RCC 7860 (cell line): ENCODE results near the gene ZDHHC11B.
"Not testable (repeated sequence)": the region's sequence is repeated elsewhere in the genome, so short reads cannot be mapped to it uniquely, and the experiment has no call there.

ENCODE experiments used
- DNase-seq: peaks from one replicate; pipeline ENCODE4 v3.0.0-alpha.2; 2015; ENCODE audit warnings: low spot score
- FAIRE-seq: peaks from 2 replicates; lab custom pipeline; 2012; peaks lifted over from hg19 to GRCh38; lab: Jason Lieb, UNC

The ZDHHC11B gene

GRCh38 chr5:787224-787856 lies 2.8 kb upstream of the ZDHHC11B start:
- DNase-seq, FAIRE-seq: not testable (repeated sequence)

GRCh38 chr5:785181-785705 lies 714 bp upstream of the ZDHHC11B start:
- not testable (repeated sequence) for DNase-seq, FAIRE-seq

GRCh38 chr5:783881-784427 lies 575 bp downstream of the ZDHHC11B start:
- not testable (repeated sequence) for DNase-seq

GRCh38 chr5:783049-783802 lies 1.3 kb downstream of the ZDHHC11B start:
- FAIRE-seq, DNase-seq: not testable (repeated sequence)

More at GRCh38 chr5:783881-784427, 575 bp downstream of the ZDHHC11B start:
- not testable (repeated sequence) for FAIRE-seq

GRCh38 chr5:782356-782755 lies 2.2 kb downstream of the ZDHHC11B start:
- FAIRE-seq, DNase-seq: not testable (repeated sequence)

- not testable (repeated sequence) for FAIRE-seq, DNase-seq
These were observed 4.0 kb downstream of the ZDHHC11B start for GRCh38 chr5:780571-780970.

GRCh38 chr5:778967-779366 lies 5.6 kb downstream of the ZDHHC11B start:
- not testable (repeated sequence) for DNase-seq, FAIRE-seq

GRCh38 chr5:778421-778820 lies 6.1 kb downstream of the ZDHHC11B start:
- DNase-seq, FAIRE-seq: not testable (repeated sequence)

- no peak for DNase-seq
- FAIRE-seq = no peak
These were observed 6.8 kb downstream of the ZDHHC11B start for GRCh38 chr5:777756-778161.

- FAIRE-seq = no peak
- DNase-seq = no peak
These were observed 7.4 kb downstream of the ZDHHC11B start for GRCh38 chr5:776862-777711.

GRCh38 chr5:775961-776861 lies 8.3 kb downstream of the ZDHHC11B start:
- DNase-seq (no peak), FAIRE-seq (no peak)

- FAIRE-seq = not testable (repeated sequence)
These were observed 9.0 kb downstream of the ZDHHC11B start for GRCh38 chr5:775595-775960.

GRCh38 chr5:774854-775505 lies 9.5 kb downstream of the ZDHHC11B start:
- FAIRE-seq, DNase-seq: not testable (repeated sequence)

More at GRCh38 chr5:775595-775960, 9.0 kb downstream of the ZDHHC11B start:
- not testable (repeated sequence) for DNase-seq

GRCh38 chr5:774304-774703 lies 10.2 kb downstream of the ZDHHC11B start:
- not testable (repeated sequence) for FAIRE-seq, DNase-seq

- FAIRE-seq = no peak
- no peak for DNase-seq
These were observed 10.8 kb downstream of the ZDHHC11B start for GRCh38 chr5:773517-774264.

GRCh38 chr5:772931-773330 lies 11.6 kb downstream of the ZDHHC11B start:
- not testable (repeated sequence) for DNase-seq, FAIRE-seq

- FAIRE-seq, DNase-seq: not testable (repeated sequence)
These were observed 12.0 kb downstream of the ZDHHC11B start for GRCh38 chr5:772547-772890.

- FAIRE-seq, DNase-seq: not testable (repeated sequence)
These were observed 12.5 kb downstream of the ZDHHC11B start for GRCh38 chr5:771841-772546.
